ENCODE data around the gene ZNF516. TPM values are rescaled to one million over a fixed set of nuclear protein-coding genes. Genes with fewer than 3 reads are reported as not detected.

The ZNF516 gene
- total RNA-seq, 1 experiment from 2014 or later = 22.6 TPM

DNA sequence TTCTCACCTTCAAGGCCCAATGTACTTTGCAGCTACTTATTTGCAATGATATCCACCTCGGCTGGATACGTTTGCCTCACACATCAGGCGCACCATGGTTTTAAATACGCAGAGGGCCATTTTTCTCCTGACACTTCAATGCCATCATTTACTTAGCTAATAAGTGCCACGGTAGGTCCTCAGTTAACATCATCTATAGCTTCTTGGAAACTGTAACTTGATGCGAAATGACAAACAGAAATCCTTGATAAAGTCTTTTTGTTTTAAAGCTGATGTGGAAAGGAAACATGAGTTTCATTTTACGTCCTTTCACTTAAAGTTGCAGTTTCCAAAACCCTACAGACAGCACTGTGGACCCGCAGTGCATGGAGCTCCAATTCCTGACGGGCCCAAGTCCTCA lies 37.1 kb downstream of the ZNF516 start:
- no peak overlapping the region for H3K56ac ChIP-seq (ENCODE audit: insufficient read length, low read depth, low read length)
- no peaks in the 10 kb centered on the region for H3K23me2 ChIP-seq (ENCODE audit: insufficient read length, low read depth, low read length, poor library complexity, severe bottlenecking)
- H3K18ac ChIP-seq (ENCODE audit: insufficient read length, low read depth, low read length) = no peak overlapping the region
- no peak overlapping the region for H3K9ac ChIP-seq (ENCODE audit: extremely low read depth, insufficient read length, low read length)
- Mint-ChIP-seq H3K9me3 (no peaks in the 10 kb centered on the region), H3K4me3 (no peak overlapping the region), H3K36me3 (ENCODE audit: insufficient read depth in 1 of 3, low read depth in 3 of 3) (peaks cover 2 to 16% (median 3%) of the 10 kb centered on the region in 3 experiments; a peak in 4 of 7 replicates), H3K27ac (no peak overlapping the region), H3K27me3 (ENCODE audit: low read depth) (peaks cover 2% of the 10 kb centered on the region; the same call in 1 of the 2 replicates), H3K4me1 (peaks cover 28 to 32% of the 10 kb centered on the region in 2 experiments)
- no peak overlapping the region for H3K4me2 ChIP-seq (ENCODE audit: insufficient read depth, insufficient read length, low read length)
- peaks cover 2% of the 10 kb centered on the region for H3K79me1 ChIP-seq (ENCODE audit: insufficient read depth, low read depth, low read length, poor library complexity, severe bottlenecking)
- no peaks in the 10 kb centered on the region for H3K27me3 ChIP-seq (ENCODE audit: insufficient read depth, low read length)
- H3K4ac ChIP-seq (ENCODE audit: low read depth, low read length) = no peak overlapping the region
- H4K8ac ChIP-seq (replicated peaks; ENCODE audit: insufficient read length, low read depth, low read length) = no peak overlapping the region
- H4K91ac ChIP-seq (ENCODE audit: insufficient read length, low read depth, low read length) = no peak overlapping the region
- H2AK5ac ChIP-seq (ENCODE audit: insufficient read length, low read length) = no peak overlapping the region
- H4K20me1 ChIP-seq (ENCODE audit: control insufficient read depth, insufficient read depth, insufficient read length) = no peaks in the 10 kb centered on the region
- H2BK20ac ChIP-seq (ENCODE audit: low read depth, low read length, poor library complexity, severe bottlenecking) = no peak overlapping the region
- no peak overlapping the region for H4K5ac ChIP-seq (ENCODE audit: insufficient read length, low read depth, low read length)
- H2BK12ac ChIP-seq (ENCODE audit: insufficient read length, low read depth, low read length) = no peak overlapping the region
- no peak overlapping the region for H3K14ac ChIP-seq (ENCODE audit: insufficient read depth, low read length)
- H3T11ph ChIP-seq (ENCODE audit: low read length) = no peak overlapping the region
- H2AFZ ChIP-seq (ENCODE audit: low read length) = no peak overlapping the region
- TF ChIP-seq, protein P1, sequence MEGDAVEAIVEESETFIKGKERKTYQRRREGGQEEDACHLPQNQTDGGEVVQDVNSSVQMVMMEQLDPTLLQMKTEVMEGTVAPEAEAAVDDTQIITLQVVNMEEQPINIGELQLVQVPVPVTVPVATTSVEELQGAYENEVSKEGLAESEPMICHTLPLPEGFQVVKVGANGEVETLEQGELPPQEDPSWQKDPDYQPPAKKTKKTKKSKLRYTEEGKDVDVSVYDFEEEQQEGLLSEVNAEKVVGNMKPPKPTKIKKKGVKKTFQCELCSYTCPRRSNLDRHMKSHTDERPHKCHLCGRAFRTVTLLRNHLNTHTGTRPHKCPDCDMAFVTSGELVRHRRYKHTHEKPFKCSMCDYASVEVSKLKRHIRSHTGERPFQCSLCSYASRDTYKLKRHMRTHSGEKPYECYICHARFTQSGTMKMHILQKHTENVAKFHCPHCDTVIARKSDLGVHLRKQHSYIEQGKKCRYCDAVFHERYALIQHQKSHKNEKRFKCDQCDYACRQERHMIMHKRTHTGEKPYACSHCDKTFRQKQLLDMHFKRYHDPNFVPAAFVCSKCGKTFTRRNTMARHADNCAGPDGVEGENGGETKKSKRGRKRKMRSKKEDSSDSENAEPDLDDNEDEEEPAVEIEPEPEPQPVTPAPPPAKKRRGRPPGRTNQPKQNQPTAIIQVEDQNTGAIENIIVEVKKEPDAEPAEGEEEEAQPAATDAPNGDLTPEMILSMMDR (conservative IDR thresholded peaks at IDR 0.05) = no peak
- H3K27ac ChIP-seq (ENCODE audit: insufficient read length, low read depth, low read length) = no peak overlapping the region
- no peaks in the 10 kb centered on the region; the same call in 1 of the 2 replicates for H3K79me2 ChIP-seq (ENCODE audit: insufficient read depth, low read length)
- no peak overlapping the region for H2BK120ac ChIP-seq (ENCODE audit: low read depth, low read length, poor library complexity, severe bottlenecking)
- H3K9me3 ChIP-seq (ENCODE audit: control insufficient read depth, low read depth, low read length) = no peaks in the 10 kb centered on the region
- H2BK5ac ChIP-seq (ENCODE audit: insufficient read length, low read length) = no peak overlapping the region
- no CpG with 5 or more reads among the region's 9 CpGs for WGBS (ENCODE audit: extremely low coverage, insufficient read length, low lambda C conversion rate)
- DNase-seq = no peak
- H2BK15ac ChIP-seq (ENCODE audit: low read depth, low read length) = no peak overlapping the region
- no peak overlapping the region for H3K23ac ChIP-seq (ENCODE audit: insufficient read length, low read depth, low read length)
- no peaks in the 10 kb centered on the region for H3K4me1 ChIP-seq (ENCODE audit: insufficient read depth, low read length)

All from H9 (cell line).